SJSA1 (cell line): ENCODE results near the gene ZNF275. TPM values are rescaled to one million over a fixed set of nuclear protein-coding genes. Genes with fewer than 3 reads are reported as not detected.

Experiments
- DNase-seq, 2 experiments: peaks; one replicate each; pipeline ENCODE4 v3.0.0-alpha.2; 2015 to 2020; ENCODE audit warnings: low spot score in 2 of 2, low read depth in 1 of 2
- H3K27ac ChIP-seq: fragments of 250-450 bp; sonication (Bioruptor Pico); 2 replicates; pipeline ENCODE4 v1.5.1; 2020; ENCODE audit warnings: mild to moderate bottlenecking, moderate library complexity
- H3K27me3 ChIP-seq: fragments of 250-450 bp; sonication (Bioruptor Pico); replicated peaks from 2 replicates; pipeline ENCODE4 v1.5.1; 2020; ENCODE audit warnings: mild to moderate bottlenecking, moderate library complexity
- H3K36me3 ChIP-seq: fragments of 250-450 bp; sonication (Bioruptor Pico); 2 replicates; pipeline ENCODE4 v1.5.1; 2020; ENCODE audit warnings: mild to moderate bottlenecking
- H3K4me1 ChIP-seq: fragments of 250-450 bp; sonication (Bioruptor Pico); replicated peaks from 2 replicates; pipeline ENCODE4 v1.6.1; 2021; ENCODE audit warnings: mild to moderate bottlenecking
- H3K4me3 ChIP-seq: fragments of 250-450 bp; sonication (Bioruptor Pico); 2 replicates; pipeline ENCODE4 v1.5.1; 2020; ENCODE audit warnings: mild to moderate bottlenecking
- H3K9me3 ChIP-seq: fragments of 250-450 bp; sonication (Bioruptor Pico); replicated peaks from 2 replicates; pipeline ENCODE4 v1.5.1; 2020; ENCODE audit warnings: mild to moderate bottlenecking
- total RNA-seq: library from RNA; depleted of rRNA; stranded (reverse); fragments of >200 nt; shearing (Covaris generic); gene quantifications from 2 replicates; pipeline ENCODE4 v1.2.3, GENCODE V29; 2014

Gene ZNF275
- total RNA-seq, 1 experiment from 2014 or later = 8.9 TPM

GRCh38 chrX:153357877-153358276 is 23.9 kb downstream of the ZNF275 start:
- Histone ChIP-seq H3K36me3 (no peaks in the 10 kb centered on the region), H3K27ac (no peak overlapping the region), H3K9me3 (no peaks in the 10 kb centered on the region), H3K4me3 (no peak overlapping the region), H3K4me1 (no peaks in the 10 kb centered on the region), H3K27me3 (no peaks in the 10 kb centered on the region)
- DNase-seq = no peak

- H3K36me3 ChIP-seq = no peaks in the 10 kb centered on the region
- no peaks in the 10 kb centered on the region for H3K27me3 ChIP-seq
- H3K4me1 ChIP-seq = no peaks in the 10 kb centered on the region
- no peak overlapping the region for H3K4me3 ChIP-seq
- DNase-seq = no peak
- no peaks in the 10 kb centered on the region for H3K9me3 ChIP-seq
- H3K27ac ChIP-seq = no peak overlapping the region
Measured at GRCh38 chrX:153361781-153362397, 27.9 kb downstream of the ZNF275 start.

GRCh38 chrX:153365670-153366069 is 31.7 kb downstream of the ZNF275 start:
- Histone ChIP-seq H3K27ac (no peak overlapping the region), H3K9me3 (no peaks in the 10 kb centered on the region), H3K4me1 (no peaks in the 10 kb centered on the region), H3K27me3 (no peaks in the 10 kb centered on the region), H3K4me3 (no peak overlapping the region), H3K36me3 (no peaks in the 10 kb centered on the region)
- no peak for DNase-seq

- no peaks in the 10 kb centered on the region for H3K9me3 ChIP-seq
- H3K27me3 ChIP-seq = no peaks in the 10 kb centered on the region
- DNase-seq = no peak
- H3K36me3 ChIP-seq = no peaks in the 10 kb centered on the region
- no peaks in the 10 kb centered on the region for H3K4me1 ChIP-seq
- H3K27ac ChIP-seq = no peak overlapping the region
- no peak overlapping the region for H3K4me3 ChIP-seq
Measured at GRCh38 chrX:153366119-153366518, 32.2 kb downstream of the ZNF275 start.

GRCh38 chrX:153366878-153367538 is 33.1 kb downstream of the ZNF275 start:
- no peak for DNase-seq

GRCh38 chrX:153370293-153371055 is 36.5 kb downstream of the ZNF275 start:
- H3K36me3 ChIP-seq = no peaks in the 10 kb centered on the region
- DNase-seq = no peak
- no peaks in the 10 kb centered on the region for H3K4me1 ChIP-seq
- H3K27ac ChIP-seq = no peak overlapping the region
- no peaks in the 10 kb centered on the region for H3K27me3 ChIP-seq
- H3K4me3 ChIP-seq = no peak overlapping the region
- H3K9me3 ChIP-seq = no peaks in the 10 kb centered on the region

More at GRCh38 chrX:153366878-153367538, 33.1 kb downstream of the ZNF275 start:
- Histone ChIP-seq H3K4me1 (no peaks in the 10 kb centered on the region), H3K9me3 (no peaks in the 10 kb centered on the region), H3K27me3 (no peaks in the 10 kb centered on the region), H3K4me3 (no peak overlapping the region), H3K36me3 (no peaks in the 10 kb centered on the region), H3K27ac (no peak overlapping the region)

- no peaks in the 10 kb centered on the region for H3K4me1 ChIP-seq
- H3K27me3 ChIP-seq = no peaks in the 10 kb centered on the region
- no peaks in the 10 kb centered on the region for H3K36me3 ChIP-seq
- no peak overlapping the region for H3K4me3 ChIP-seq
- H3K27ac ChIP-seq = no peak overlapping the region
- DNase-seq = no peak
- H3K9me3 ChIP-seq = no peaks in the 10 kb centered on the region
Measured at GRCh38 chrX:153371256-153371655, 37.3 kb downstream of the ZNF275 start.

GRCh38 chrX:153372949-153373348 is 39.0 kb downstream of the ZNF275 start:
- H3K36me3 ChIP-seq = no peaks in the 10 kb centered on the region
- H3K27ac ChIP-seq = no peak overlapping the region
- H3K4me3 ChIP-seq = no peak overlapping the region
- DNase-seq = no peak
- H3K9me3 ChIP-seq = no peaks in the 10 kb centered on the region
- H3K4me1 ChIP-seq = no peaks in the 10 kb centered on the region
- no peaks in the 10 kb centered on the region for H3K27me3 ChIP-seq

- Histone ChIP-seq H3K4me1 (no peaks in the 10 kb centered on the region), H3K27me3 (no peaks in the 10 kb centered on the region), H3K27ac (no peak overlapping the region), H3K4me3 (no peak overlapping the region), H3K36me3 (no peaks in the 10 kb centered on the region), H3K9me3 (no peaks in the 10 kb centered on the region)
- DNase-seq = no peak
Measured at GRCh38 chrX:153374426-153374825, 40.5 kb downstream of the ZNF275 start.

GRCh38 chrX:153375571-153375970 is 41.6 kb downstream of the ZNF275 start:
- no peaks in the 10 kb centered on the region for H3K4me1 ChIP-seq
- H3K4me3 ChIP-seq = no peak overlapping the region
- no peak overlapping the region for H3K27ac ChIP-seq
- no peaks in the 10 kb centered on the region for H3K36me3 ChIP-seq
- no peaks in the 10 kb centered on the region for H3K27me3 ChIP-seq
- no peaks in the 10 kb centered on the region for H3K9me3 ChIP-seq
- no peak for DNase-seq

GRCh38 chrX:153377727-153378126 is 43.8 kb downstream of the ZNF275 start:
- Histone ChIP-seq H3K27me3 (no peaks in the 10 kb centered on the region), H3K36me3 (no peaks in the 10 kb centered on the region), H3K4me1 (no peaks in the 10 kb centered on the region), H3K27ac (no peak overlapping the region), H3K4me3 (no peak overlapping the region), H3K9me3 (no peaks in the 10 kb centered on the region)
- no peak for DNase-seq

GRCh38 chrX:153378607-153379006 is 44.7 kb downstream of the ZNF275 start:
- Histone ChIP-seq H3K4me1 (no peaks in the 10 kb centered on the region), H3K9me3 (no peaks in the 10 kb centered on the region), H3K36me3 (no peaks in the 10 kb centered on the region), H3K27me3 (no peaks in the 10 kb centered on the region), H3K27ac (no peak overlapping the region), H3K4me3 (no peak overlapping the region)
- no peak for DNase-seq

- Histone ChIP-seq H3K36me3 (no peaks in the 10 kb centered on the region), H3K4me3 (no peak overlapping the region), H3K4me1 (no peaks in the 10 kb centered on the region), H3K27me3 (no peaks in the 10 kb centered on the region), H3K27ac (no peak overlapping the region), H3K9me3 (no peaks in the 10 kb centered on the region)
- DNase-seq = no peak
Measured at GRCh38 chrX:153379508-153379907, 45.6 kb downstream of the ZNF275 start.

GRCh38 chrX:153379971-153380581 is 46.1 kb downstream of the ZNF275 start:
- Histone ChIP-seq H3K4me3 (no peak overlapping the region), H3K27me3 (no peaks in the 10 kb centered on the region), H3K4me1 (no peaks in the 10 kb centered on the region), H3K9me3 (no peaks in the 10 kb centered on the region), H3K27ac (no peak overlapping the region), H3K36me3 (no peaks in the 10 kb centered on the region)
- DNase-seq = no peak
